Tibial artery (tissue), 4 donors: Measurements from ENCODE around the gene SDK2.

Experiments
- DNase-seq, 2 donors: peaks; one replicate each; pipeline ENCODE4 v3.0.0-alpha.2; 2019
- H3K27ac ChIP-seq, 2 donors: fragments of 200-600 bp; sonication (generic) in 1 of 2; 1 replicate in 1 of 2; 2 replicates in 1 of 2; pipeline ENCODE4 v1.5.1; 2018 to 2019; ENCODE audit warnings: mild to moderate bottlenecking in 1 of 2
- H3K27me3 ChIP-seq, 2 donors: fragments of 200-600 bp; sonication (generic) in 1 of 2; one replicate each; pipeline versions ENCODE4 v1.5.1 to v1.6.0; 2016 to 2019
- H3K36me3 ChIP-seq, 3 donors: fragments of 200-600 bp; sonication (generic) in 2 of 3; one replicate each; pipeline ENCODE4 v1.5.1; 2016 to 2019; ENCODE audit warnings: mild to moderate bottlenecking in 2 of 3
- H3K4me1 ChIP-seq, 4 donors: fragments of 200-600 bp; sonication (generic) in 2 of 4; 1 replicate in 3 of 4; 2 replicates in 1 of 4; pipeline ENCODE4 v1.5.1; 2016 to 2019
- H3K4me3 ChIP-seq, 2 donors: fragments of 200-600 bp; sonication (generic) in 1 of 2; 1 replicate in 1 of 2; 2 replicates in 1 of 2; pipeline ENCODE4 v1.5.1; 2018 to 2019; ENCODE audit warnings: mild to moderate bottlenecking in 2 of 2
- H3K9me3 ChIP-seq, 3 donors: fragments of 200-600 bp; sonication (generic) in 1 of 3; one replicate each; pipeline ENCODE4 v1.5.1; 2016 to 2019
- CTCF ChIP-seq, 2 experiments: fragments of 200-600 bp in 1 of 2; fragments of 450-650 bp in 1 of 2; IDR thresholded peaks; one replicate each; pipeline ENCODE4 v1.5.1; 2017 to 2019; ENCODE audit warnings: antibody characterized with exemption in 2 of 2, mild to moderate bottlenecking in 1 of 2, moderate library complexity in 1 of 2
- intact Hi-C: fragments of 100-400 bp; cut with DNase I; formaldehyde crosslinking; loops from one replicate; pipeline ENCODE4 v1.15.0; 2023; ENCODE audit warnings: low total_unique reads

Gene SDK2

DNA sequence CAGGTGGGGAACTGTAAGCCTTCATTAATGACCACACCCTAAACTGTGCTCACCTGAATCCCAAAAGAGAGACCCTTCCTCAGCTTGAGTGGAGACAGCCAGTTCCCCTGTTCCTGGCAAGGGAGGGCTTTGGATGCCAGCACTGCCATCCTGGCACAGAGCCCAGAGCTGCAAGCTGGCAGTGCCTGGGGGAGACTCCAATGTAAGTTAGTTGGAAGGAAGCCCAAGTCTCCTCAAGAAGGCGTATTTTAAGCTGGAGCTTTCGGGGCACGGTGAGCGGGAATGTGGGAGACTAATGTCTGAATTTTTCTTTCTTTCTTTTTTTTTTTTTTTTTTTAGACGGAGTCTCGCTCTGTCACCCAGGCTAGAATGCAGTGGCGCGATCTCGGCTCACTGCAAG lies 337.1 kb downstream of the SDK2 start:
- Histone ChIP-seq H3K9me3 (no peaks in the 10 kb centered on the region), H3K4me1 (peaks cover 0 to 75% (median 66%) of the 10 kb centered on the region in 4 donors)

DNA sequence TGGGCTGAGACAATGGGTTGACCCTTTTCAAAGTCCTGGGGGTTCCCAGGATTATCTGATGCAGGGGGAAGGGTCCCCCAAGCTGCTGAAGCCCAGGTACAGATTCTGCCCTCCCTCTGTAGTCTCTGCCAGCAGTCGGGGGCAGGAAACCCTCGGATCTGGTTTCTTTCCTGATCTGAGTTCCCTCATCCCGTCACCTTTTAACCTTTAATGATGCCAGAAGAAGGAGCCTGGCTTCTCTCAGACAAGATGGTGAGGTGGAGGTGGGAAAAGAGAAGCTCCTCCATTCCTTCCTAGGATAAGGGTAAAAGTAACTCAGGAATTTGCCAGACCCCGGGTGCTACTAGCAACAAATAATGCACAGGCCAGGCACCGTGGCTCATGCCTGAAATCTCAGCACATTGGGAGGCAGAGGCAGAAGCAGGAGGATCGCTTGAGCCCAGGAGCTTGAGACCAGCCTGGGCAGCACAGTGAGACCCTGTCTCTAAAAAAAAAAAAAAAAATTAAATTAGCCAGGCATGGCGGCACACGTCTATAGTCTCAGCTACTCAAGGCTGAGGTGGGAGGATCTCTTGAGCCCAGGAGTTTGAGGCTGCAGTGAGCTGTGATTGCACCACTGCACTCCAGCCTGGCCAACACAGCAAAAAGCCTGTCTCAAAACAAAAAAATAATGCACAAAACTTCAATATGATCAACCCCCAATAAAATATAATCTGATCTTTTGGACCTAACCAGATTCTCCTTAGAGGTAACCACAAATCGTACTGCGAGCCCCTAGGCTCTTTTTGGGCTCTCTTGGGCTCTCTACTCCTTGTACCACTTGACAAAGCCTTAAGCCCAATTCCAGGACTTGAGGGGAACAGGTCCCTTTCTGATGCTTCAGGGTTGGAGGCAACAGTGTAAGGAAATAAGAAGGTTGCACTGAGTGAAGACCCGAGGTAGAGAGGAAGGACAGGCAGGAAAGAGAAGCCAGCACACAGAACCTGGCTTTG lies 338.1 kb downstream of the SDK2 start:
- Histone ChIP-seq H3K9me3 (no peaks in the 10 kb centered on the region), H3K4me3 (peak overlapping the region; percentile 36 to 53), H3K4me1 (peaks cover 0 to 85% (median 67%) of the 10 kb centered on the region in 4 donors), H3K27me3 (no peaks in the 10 kb centered on the region), H3K36me3 (no peaks in the 10 kb centered on the region), H3K27ac (peak overlapping the region; percentile 97 to 98)
- intact Hi-C loops: loop anchor here (10.0 kb wide), 1 partner anchor 211 kb away; the partner anchor contains the start of gene SLC39A11
- DNase-seq: no peak
- no peak for TF ChIP-seq CTCF (IDR thresholded peaks at IDR 0.05)

More for the DNA sequence above, 337.1 kb downstream of the SDK2 start:
- Histone ChIP-seq H3K27me3 (no peaks in the 10 kb centered on the region), H3K36me3 (no peaks in the 10 kb centered on the region), H3K4me3 (no peak overlapping the region), H3K27ac (peak overlapping the region; percentile 97 to 98)
- TF ChIP-seq CTCF (IDR thresholded peaks at IDR 0.05): no peak
- intact Hi-C loops: loop anchor here (10.0 kb wide), 1 partner anchor 212 kb away; the partner anchor contains the start of gene SLC39A11
- DNase-seq: peak in 1 of 2 donors; percentile 79

GRCh38 chr17:73304971-73305812 lies 339.1 kb downstream of the SDK2 start:
- peak overlapping the region; percentile 36 to 53 for H3K4me3 ChIP-seq
- intact Hi-C loops: loop anchor here (10.0 kb wide), 1 partner anchor 210 kb away; the partner anchor contains the start of gene SLC39A11

DNA sequence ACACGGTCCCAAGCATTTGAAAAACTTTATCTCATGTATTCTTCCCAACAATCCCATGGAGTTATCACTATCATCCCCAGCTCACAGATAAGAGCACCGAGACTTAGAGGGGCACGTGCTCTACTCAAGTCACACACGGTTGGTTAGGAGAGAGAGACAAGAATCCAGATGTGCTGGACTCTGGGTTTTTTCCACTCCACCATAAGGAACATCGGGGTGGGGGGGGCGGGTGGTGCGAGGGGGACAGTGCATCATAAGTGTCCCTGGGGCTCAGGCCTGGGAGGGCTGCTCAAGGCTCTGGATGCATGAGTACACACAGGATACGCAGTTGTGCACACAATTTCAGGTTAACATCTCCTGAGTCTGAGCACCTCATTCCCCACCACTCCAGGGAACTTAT lies 339.8 kb downstream of the SDK2 start:
- Histone ChIP-seq H3K27ac (peak overlapping the region; percentile 97 to 98), H3K4me3 (peak overlapping the region; percentile 36 to 53), H3K27me3 (no peaks in the 10 kb centered on the region), H3K36me3 (no peaks in the 10 kb centered on the region), H3K4me1 (peaks cover 0 to 93% (median 68%) of the 10 kb centered on the region in 4 donors), H3K9me3 (no peaks in the 10 kb centered on the region)
- intact Hi-C loops: loop anchor here (10.0 kb wide), 1 partner anchor 210 kb away; the partner anchor contains the start of gene SLC39A11
- TF ChIP-seq CTCF (IDR thresholded peaks at IDR 0.05): no peak
- no peak for DNase-seq

More at GRCh38 chr17:73304971-73305812, 339.1 kb downstream of the SDK2 start:
- H3K27ac ChIP-seq: peak overlapping the region; percentile 97 to 98
- no peaks in the 10 kb centered on the region for H3K27me3 ChIP-seq
- TF ChIP-seq CTCF (IDR thresholded peaks at IDR 0.05): peak; percentile 21 to 23
- peak; percentile 73 to 82 for DNase-seq
- peaks cover 0 to 93% (median 70%) of the 10 kb centered on the region in 4 donors for H3K4me1 ChIP-seq
- H3K9me3 ChIP-seq: no peaks in the 10 kb centered on the region
- no peaks in the 10 kb centered on the region for H3K36me3 ChIP-seq

- H3K4me1 ChIP-seq: peaks cover 0 to 81% (median 56%) of the 10 kb centered on the region in 4 donors
- DNase-seq: no peak
- intact Hi-C loops: loop anchor here (10.0 kb wide), 1 partner anchor 207 kb away; the partner anchor contains the start of gene SLC39A11
- no peaks in the 10 kb centered on the region for H3K36me3 ChIP-seq
- H3K4me3 ChIP-seq: no peak overlapping the region
- H3K27ac ChIP-seq: no peak overlapping the region
- TF ChIP-seq CTCF (IDR thresholded peaks at IDR 0.05): no peak
- H3K27me3 ChIP-seq: no peaks in the 10 kb centered on the region
- no peaks in the 10 kb centered on the region for H3K9me3 ChIP-seq
Observed at GRCh38 chr17:73302189-73302588, 342.1 kb downstream of the SDK2 start.
